Peyer's patch (tissue), 4 donors: ENCODE measurements around the gene HOXD8.

Source experiments
- CTCF ChIP-seq, 6 experiments: fragments of 450-650 bp in 4 of 6; fragments of 200-600 bp in 2 of 6; sonication (generic) in 1 of 6; IDR thresholded peaks; one replicate each; pipeline ENCODE4 v1.5.1; 2017 to 2019; ENCODE audit warnings: antibody characterized with exemption in 6 of 6, mild to moderate bottlenecking in 3 of 6, moderate library complexity in 1 of 6
- POLR2A ChIP-seq, 2 donors: fragments of 450-650 bp; IDR thresholded peaks; one replicate each; pipeline ENCODE4 v1.5.1; 2017; ENCODE audit warnings: antibody characterized with exemption in 2 of 2, mild to moderate bottlenecking in 2 of 2, moderate library complexity in 2 of 2

- no peak for TF ChIP-seq CTCF (IDR thresholded peaks at IDR 0.05)
- no peak for TF ChIP-seq POLR2A (IDR thresholded peaks at IDR 0.05)
Observed at GRCh38 chr2:176112375-176113302, 16.9 kb upstream of the HOXD8 start.
